Epithelial cell of proximal tubule (primary cell): ENCODE data around the gene TNFRSF14. TPM values are rescaled to one million over a fixed set of nuclear protein-coding genes. Genes with fewer than 3 reads are reported as not detected.

ENCODE experiments used
- DNase-seq: peaks from one replicate; pipeline ENCODE4 v3.0.0-alpha.2; 2011; ENCODE audit warnings: low read depth
- H3K4me3 ChIP-seq: 2 replicates; pipeline ENCODE4 v1.5.1; 2011; ENCODE audit warnings: low read depth, mild to moderate bottlenecking, low read length
- total RNA-seq: library from RNA; depleted of rRNA; stranded (reverse); fragments of >200 nt; gene quantifications from 2 replicates; pipeline ENCODE4 v1.2.3, GENCODE V29; 2015
- TF ChIP-seq, protein P1 (sequence below): conservative IDR thresholded peaks from 2 replicates; pipeline ENCODE4 v1.5.1; 2012; ENCODE audit warnings: low read depth, mild to moderate bottlenecking, low read length

The TNFRSF14 gene
- total RNA-seq, 1 donor from 2014 or later, result 5.8 TPM

DNA sequence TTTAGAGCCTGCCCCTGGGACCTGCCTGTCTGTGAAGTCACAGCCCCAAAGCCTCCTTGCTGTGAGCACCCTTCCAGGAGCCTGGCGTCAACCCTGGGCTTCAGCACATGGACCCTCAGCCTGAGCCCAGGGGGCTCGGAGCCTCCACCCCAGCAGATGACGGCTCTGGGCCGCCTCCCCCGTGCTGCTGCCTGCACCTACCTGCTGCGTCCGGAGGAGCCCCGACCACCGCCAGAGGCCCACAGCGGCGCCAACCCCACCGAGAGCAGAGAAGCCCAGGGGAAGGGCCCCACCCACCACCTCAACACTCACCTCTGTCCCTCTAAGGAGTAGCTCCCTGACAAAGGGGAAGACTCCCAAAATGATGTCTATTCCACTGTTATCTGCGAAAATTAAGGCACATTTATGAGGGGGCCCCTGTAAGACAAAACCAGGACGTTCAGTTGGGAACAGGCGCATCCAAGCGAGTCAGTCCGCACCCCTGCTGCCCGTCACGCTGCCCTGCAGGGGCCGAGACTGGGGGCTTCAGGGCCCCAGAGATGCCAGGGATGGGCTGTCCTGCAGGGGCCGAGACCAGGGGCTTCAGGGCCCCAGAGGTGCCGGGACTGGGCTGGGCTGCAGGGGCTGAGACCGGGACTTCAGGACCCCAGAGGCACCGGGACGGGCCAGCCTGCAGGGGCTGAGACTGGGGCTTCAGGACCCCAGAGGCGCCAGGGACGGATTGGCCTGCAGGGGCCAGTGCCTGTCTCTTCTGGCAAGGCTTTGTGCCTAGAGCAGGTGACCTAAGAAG lies 45.6 kb upstream of the TNFRSF14 start:
- DNase-seq, result no peak
- no peak overlapping the region for H3K4me3 ChIP-seq
- TF ChIP-seq, protein P1, sequence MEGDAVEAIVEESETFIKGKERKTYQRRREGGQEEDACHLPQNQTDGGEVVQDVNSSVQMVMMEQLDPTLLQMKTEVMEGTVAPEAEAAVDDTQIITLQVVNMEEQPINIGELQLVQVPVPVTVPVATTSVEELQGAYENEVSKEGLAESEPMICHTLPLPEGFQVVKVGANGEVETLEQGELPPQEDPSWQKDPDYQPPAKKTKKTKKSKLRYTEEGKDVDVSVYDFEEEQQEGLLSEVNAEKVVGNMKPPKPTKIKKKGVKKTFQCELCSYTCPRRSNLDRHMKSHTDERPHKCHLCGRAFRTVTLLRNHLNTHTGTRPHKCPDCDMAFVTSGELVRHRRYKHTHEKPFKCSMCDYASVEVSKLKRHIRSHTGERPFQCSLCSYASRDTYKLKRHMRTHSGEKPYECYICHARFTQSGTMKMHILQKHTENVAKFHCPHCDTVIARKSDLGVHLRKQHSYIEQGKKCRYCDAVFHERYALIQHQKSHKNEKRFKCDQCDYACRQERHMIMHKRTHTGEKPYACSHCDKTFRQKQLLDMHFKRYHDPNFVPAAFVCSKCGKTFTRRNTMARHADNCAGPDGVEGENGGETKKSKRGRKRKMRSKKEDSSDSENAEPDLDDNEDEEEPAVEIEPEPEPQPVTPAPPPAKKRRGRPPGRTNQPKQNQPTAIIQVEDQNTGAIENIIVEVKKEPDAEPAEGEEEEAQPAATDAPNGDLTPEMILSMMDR, result no peak

DNA sequence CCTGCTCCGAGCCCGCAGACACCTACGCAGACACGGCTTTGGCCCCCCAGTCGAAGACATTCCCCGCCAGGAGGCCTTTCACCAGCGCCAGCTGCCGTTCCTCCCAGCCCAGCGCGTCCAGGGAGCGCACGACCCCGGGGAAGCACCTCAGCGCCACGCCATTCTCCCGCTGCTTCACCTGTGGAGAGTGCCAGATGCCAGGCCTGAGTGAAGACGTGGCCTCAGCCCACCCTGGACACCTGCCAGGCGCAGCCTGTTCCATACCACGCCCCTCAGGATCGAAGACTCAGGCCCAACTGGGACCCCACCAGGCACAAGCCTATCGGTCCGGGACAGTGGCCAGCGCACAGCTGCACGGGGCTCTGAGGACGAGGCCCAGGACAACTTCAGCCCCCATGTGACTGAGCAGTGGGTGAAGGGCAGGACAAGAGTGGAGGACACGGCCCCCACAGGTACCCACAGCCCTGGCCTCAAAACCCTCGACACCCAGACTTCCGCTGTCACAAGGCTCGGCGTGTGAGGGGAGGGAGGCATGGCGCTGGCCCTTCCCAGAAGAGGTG lies 43.2 kb upstream of the TNFRSF14 start:
- DNase-seq, result no peak
- TF ChIP-seq, protein P1, result no peak
- H3K4me3 ChIP-seq, result no peak overlapping the region

DNA sequence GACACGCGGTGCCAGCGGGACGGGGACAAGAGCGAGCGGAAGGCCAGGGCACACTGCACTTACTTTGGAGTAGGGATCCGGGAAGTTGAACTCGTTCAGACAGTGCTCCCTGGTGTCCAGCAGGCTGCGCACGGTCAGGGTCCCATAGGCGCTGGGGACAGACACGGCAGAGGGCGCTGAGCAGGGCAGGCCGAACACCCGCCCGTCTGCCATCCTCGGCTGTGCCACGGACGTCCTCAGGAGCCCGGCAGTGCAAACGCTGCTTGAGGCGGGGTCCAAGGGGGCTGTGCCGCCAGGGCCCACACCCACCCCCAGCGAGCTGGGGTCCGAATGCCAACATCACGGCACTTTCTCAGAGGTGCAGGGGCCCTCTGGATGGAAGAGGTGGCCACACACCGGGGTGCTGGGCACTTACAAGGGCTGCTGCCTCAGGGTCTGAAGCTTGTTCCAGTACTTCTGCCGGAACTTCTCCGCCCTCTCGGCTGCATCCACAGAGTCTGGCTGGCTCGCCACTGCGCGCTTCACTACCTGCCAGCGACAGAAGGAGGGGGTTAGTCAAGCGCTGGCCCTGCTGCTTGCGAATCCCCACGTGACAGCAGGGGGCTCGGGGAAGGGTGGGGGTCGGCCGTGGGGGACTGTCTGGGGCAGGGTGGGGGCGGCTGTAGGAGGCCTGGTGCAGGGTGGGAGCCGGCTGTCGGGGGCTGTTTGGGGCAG lies 42.1 kb upstream of the TNFRSF14 start:
- H3K4me3 ChIP-seq, result no peak overlapping the region
- TF ChIP-seq, protein P1, result no peak
- no peak for DNase-seq

DNA sequence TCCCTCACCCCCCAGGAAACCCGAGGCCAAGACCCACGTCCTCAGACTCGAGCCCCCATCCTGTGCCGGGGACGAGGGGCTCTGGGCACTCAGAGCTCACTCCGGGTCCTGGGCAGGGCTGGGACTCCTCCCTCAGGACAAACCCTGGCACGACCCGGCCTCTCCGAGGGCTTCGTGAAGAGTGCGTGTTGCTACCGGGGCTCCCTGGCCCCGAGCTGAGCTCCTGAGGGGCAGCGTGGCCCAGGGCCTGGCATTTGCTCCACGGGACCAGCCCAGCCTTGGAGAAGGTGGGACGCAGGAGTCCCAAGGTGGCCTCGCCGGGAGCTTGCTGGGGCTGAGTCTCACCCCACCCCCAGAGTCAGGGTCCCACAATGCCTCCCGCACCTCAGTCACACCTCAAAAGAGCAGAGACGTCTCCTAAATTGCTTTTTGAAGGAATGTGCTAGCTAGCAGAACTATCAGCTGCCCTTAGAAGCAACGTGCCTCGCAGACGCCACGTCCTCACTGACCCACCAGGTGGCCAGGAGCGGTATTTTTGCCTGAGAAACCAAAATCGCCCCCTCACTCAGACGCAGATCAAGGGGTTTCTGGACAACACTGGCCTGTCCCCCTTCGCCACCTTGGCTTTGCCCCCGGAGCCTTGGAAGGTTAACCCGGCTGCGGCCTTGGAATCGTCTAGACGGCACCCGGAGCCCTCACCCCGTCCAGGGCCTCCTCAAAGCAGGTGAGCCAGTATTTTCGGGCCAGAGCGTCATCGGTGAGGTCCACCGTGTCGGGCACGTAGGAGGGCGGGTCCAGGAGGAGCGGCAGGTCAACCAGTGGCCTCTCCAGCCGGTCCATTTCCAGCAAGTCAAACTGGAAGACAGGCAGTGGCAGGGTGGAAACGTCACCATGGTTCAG lies 41.1 kb upstream of the TNFRSF14 start:
- TF ChIP-seq, protein P1, result peak; percentile 21
- DNase-seq, result no peak
- H3K4me3 ChIP-seq, result no peak overlapping the region

DNA sequence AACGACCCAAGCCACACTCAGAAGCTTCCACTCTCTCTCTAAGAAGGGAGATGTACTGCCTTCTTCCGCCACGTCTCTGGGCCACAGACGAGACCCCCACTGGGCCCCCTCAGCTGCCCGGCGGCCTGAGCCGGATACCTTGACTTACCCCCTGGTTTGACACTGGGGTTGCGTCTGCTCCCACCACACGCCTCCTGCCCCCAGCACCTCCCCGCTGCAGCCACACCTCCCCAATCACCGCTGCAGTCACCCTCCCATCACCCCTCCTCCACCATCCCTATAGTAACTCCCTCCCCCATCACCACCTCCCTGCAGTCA lies 40.4 kb upstream of the TNFRSF14 start:
- no peak for DNase-seq
- TF ChIP-seq, protein P1, result no peak
- H3K4me3 ChIP-seq, result no peak overlapping the region

DNA sequence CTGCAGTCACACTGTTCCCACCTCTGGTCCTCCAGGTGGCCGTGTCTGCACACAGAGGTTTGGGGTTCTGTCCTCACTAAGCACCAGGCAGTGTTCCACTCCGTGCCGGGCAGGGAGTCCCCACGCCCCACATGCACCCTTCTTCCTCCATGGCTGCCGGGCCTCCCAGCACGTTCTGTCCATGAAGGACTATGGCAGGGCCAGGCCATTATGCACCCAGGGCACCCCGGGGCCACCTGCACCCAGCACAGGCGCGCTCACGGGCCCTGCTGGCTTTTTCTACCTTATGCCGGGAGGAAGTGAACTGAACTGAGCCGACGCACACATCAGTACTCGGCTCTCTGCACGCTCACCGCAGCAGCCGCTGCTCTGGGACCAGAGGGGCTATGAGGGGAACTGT lies 40.0 kb upstream of the TNFRSF14 start:
- H3K4me3 ChIP-seq, result no peak overlapping the region
- TF ChIP-seq, protein P1, result no peak
- no peak for DNase-seq
